GM13976 (cell line): ENCODE measurements around the gene LRP1B.

Experiments used
- DNase-seq: peaks from one replicate; pipeline ENCODE4 v3.0.0; 2012; ENCODE audit warnings: low spot score
- CTCF ChIP-seq: IDR thresholded peaks from 2 replicates; pipeline ENCODE4 v1.5.1; 2012; ENCODE audit warnings: borderline replicate concordance, mild to moderate bottlenecking; ENCODE audit not compliant: insufficient read depth; ENCODE audit errors: extremely low read depth, missing control alignments, control extremely low read depth
- in situ Hi-C: fragments of 300-500 bp; cut with MboI; formaldehyde crosslinking; loops from one replicate; pipeline ENCODE4 v1.12.0; 2022; ENCODE audit warnings: low sequenced_read_pairs, mixed read lengths, inconsistent platforms; ENCODE audit not compliant: unreplicated experiment

The LRP1B gene

GRCh38 chr2:141599721-141600120, 531.1 kb downstream of the LRP1B start:
- TF ChIP-seq CTCF = no peak
- no peak for DNase-seq
- in situ Hi-C loops = no loop called here

- in situ Hi-C loops = no loop called here
- DNase-seq = no peak
- TF ChIP-seq CTCF = no peak
Observed at GRCh38 chr2:141598982-141599381, 531.8 kb downstream of the LRP1B start.

- no peak for TF ChIP-seq CTCF
- in situ Hi-C loops = no loop called here
- no peak for DNase-seq
Observed at GRCh38 chr2:141595316-141595920, 535.4 kb downstream of the LRP1B start.

GRCh38 chr2:141591787-141592186, 539.0 kb downstream of the LRP1B start:
- no peak for DNase-seq
- in situ Hi-C loops = no loop called here
- no peak for TF ChIP-seq CTCF

- no peak for TF ChIP-seq CTCF
- in situ Hi-C loops = no loop called here
- DNase-seq = no peak
Observed at GRCh38 chr2:141590620-141591019, 540.2 kb downstream of the LRP1B start.

GRCh38 chr2:141589314-141589713, 541.5 kb downstream of the LRP1B start:
- in situ Hi-C loops = no loop called here
- TF ChIP-seq CTCF = no peak
- no peak for DNase-seq
